NT2/D1 (cell line): ENCODE data around the gene PTTG2.

ENCODE experiments used
- YY1 ChIP-seq: IDR thresholded peaks from 2 replicates; pipeline ENCODE4 v1.6.1; 2011; ENCODE audit not compliant: insufficient read length, insufficient read depth
- ZNF274 ChIP-seq: IDR thresholded peaks from 2 replicates; pipeline ENCODE4 v1.6.1; 2011; ENCODE audit warnings: mild to moderate bottlenecking, low read depth, low read length

DNA sequence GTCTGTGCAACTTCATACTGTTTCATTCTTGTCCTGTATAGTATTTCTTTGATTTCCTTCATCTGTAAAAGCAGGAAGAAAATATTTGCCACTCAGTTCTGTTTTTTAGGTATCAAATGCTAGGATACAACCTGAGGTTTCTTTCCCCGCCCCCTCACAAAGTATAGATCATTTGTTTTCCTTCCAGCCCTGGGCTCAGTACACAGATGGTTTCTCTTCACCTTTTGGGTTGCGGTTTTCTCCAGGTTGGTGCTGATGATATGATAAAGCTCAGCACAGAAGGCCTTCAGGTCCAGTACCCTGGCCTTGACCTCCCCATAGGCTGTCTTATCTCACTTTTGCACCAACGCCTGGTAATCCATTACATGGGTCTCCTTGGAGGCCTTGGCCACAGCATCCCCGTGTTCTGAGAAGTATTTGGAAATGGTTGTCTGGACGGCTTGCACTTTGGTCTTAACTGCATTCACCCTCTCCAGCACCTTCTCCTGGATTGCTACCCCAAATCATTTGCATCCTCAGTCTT is 35.2 kb downstream of the PTTG2 start:
- TF ChIP-seq ZNF274 (no peak), YY1 (no peak)
